IMR-90 (cell line): ENCODE measurements around the gene PAX5. TPM values are rescaled to one million over a fixed set of nuclear protein-coding genes. Genes with fewer than 3 reads are reported as not detected.

Source experiments
- ATAC-seq: fragments of 200-7000 bp; cut with Tn5 transposase; 2 replicates; pipeline ENCODE4 v1.9.1; 2020; ENCODE audit warnings: low read depth, mild to moderate bottlenecking, moderate library complexity
- BruUV-seq: library from RNA; stranded (reverse); fragments of 400-500 nt; replicated peaks from 2 replicates; lab custom pipeline; 2021; lab: Mats Ljungman, UMichigan
- CTCF ChIA-PET: fragments of 300-600 bp; formaldehyde crosslinking; extraction: SDS; loops from one replicate; lab custom pipeline; 2021; ENCODE audit warnings: antibody characterized with exemption; lab: Yijun Ruan, JAX
- POLR2A ChIA-PET: fragments of 300-600 bp; sonication (Branson Sonifier 250); formaldehyde crosslinking; loops from one replicate; lab custom pipeline; 2022; ENCODE audit warnings: antibody characterized with exemption; ENCODE audit not compliant: unreplicated experiment; lab: Charles Lee
- DNase-seq: peaks from one replicate; pipeline ENCODE4 v3.0.0; 2013
- H2AFZ ChIP-seq: replicated peaks from 2 replicates; pipeline ENCODE3; 2013; ENCODE audit warnings: low read length, mild to moderate bottlenecking; ENCODE audit not compliant: poor library complexity
- H2AK5ac ChIP-seq: 2 replicates; pipeline ENCODE4 v1.6.1; 2013; ENCODE audit warnings: low read depth, low read length, inconsistent platforms
- H2AK9ac ChIP-seq: replicated peaks from 2 replicates; pipeline ENCODE3; 2013; ENCODE audit warnings: mild to moderate bottlenecking, low read depth, low read length, moderate library complexity; ENCODE audit not compliant: poor library complexity
- H2BK120ac ChIP-seq: 2 replicates; pipeline ENCODE4 v1.6.1; 2013; ENCODE audit warnings: low read depth, low read length, inconsistent platforms
- H2BK15ac ChIP-seq: 3 replicates; pipeline ENCODE4 v1.6.1; 2013; ENCODE audit warnings: low read depth, low read length, inconsistent platforms
- H2BK20ac ChIP-seq: 2 replicates; pipeline ENCODE4 v1.6.1; 2013; ENCODE audit warnings: low read depth, mild to moderate bottlenecking, inconsistent platforms, low read length, moderate library complexity
- H2BK5ac ChIP-seq: 2 replicates; pipeline ENCODE4 v1.6.1; 2013; ENCODE audit warnings: mild to moderate bottlenecking, low read depth, low read length, inconsistent platforms; ENCODE audit not compliant: poor library complexity, severe bottlenecking
- H3K14ac ChIP-seq: replicated peaks from 2 replicates; pipeline ENCODE4 v1.6.1; 2013; ENCODE audit warnings: low read depth, low read length, inconsistent platforms
- H3K18ac ChIP-seq: 2 replicates; pipeline ENCODE4 v1.6.1; 2013; ENCODE audit warnings: low read depth, low read length, control low read depth
- H3K23ac ChIP-seq: 2 replicates; pipeline ENCODE4 v1.6.1; 2013; ENCODE audit warnings: low read depth, low read length, inconsistent platforms
- H3K27ac ChIP-seq: 2 replicates; pipeline ENCODE4 v1.5.1; 2013; ENCODE audit warnings: mild to moderate bottlenecking, control low read depth, low read length; ENCODE audit not compliant: insufficient read depth
- H3K27me3 ChIP-seq: 2 replicates; pipeline ENCODE4 v1.6.1; 2013; ENCODE audit warnings: low read length; ENCODE audit not compliant: control insufficient read depth, insufficient read depth
- H3K36me3 ChIP-seq: 2 replicates; pipeline ENCODE4 v1.6.1; 2013; ENCODE audit warnings: low read length, mixed read lengths; ENCODE audit not compliant: control insufficient read depth, insufficient read depth
- H3K4ac ChIP-seq: 2 replicates; pipeline ENCODE4 v1.6.1; 2013; ENCODE audit warnings: low read depth, low read length, inconsistent platforms
- H3K4me1 ChIP-seq: 2 replicates; pipeline ENCODE4 v1.6.1; 2013; ENCODE audit warnings: low read length, mixed read lengths; ENCODE audit not compliant: control insufficient read depth, insufficient read depth
- H3K4me2 ChIP-seq: 2 replicates; pipeline ENCODE4 v1.6.1; 2013; ENCODE audit warnings: low read depth, mild to moderate bottlenecking, control low read depth, low read length, moderate library complexity
- H3K4me3 ChIP-seq: 2 replicates; pipeline ENCODE4 v1.5.1; 2013; ENCODE audit warnings: low read depth, mild to moderate bottlenecking, control low read depth, low read length, moderate library complexity; ENCODE audit not compliant: insufficient read depth
- H3K56ac ChIP-seq: 2 replicates; pipeline ENCODE4 v1.6.1; 2013; ENCODE audit warnings: low read length, inconsistent platforms; ENCODE audit not compliant: insufficient read depth; ENCODE audit errors: extremely low read depth
- H3K79me1 ChIP-seq, 2 experiments: 2 replicates each; pipeline ENCODE4 v1.6.1; 2013; ENCODE audit warnings: low read length in 2 of 2, inconsistent platforms in 1 of 2, low read depth in 1 of 2
- H3K9ac ChIP-seq: 2 replicates; pipeline ENCODE4 v1.6.1; 2013; ENCODE audit warnings: low read depth, low read length, control low read depth
- H3K9me1 ChIP-seq: 2 replicates; pipeline ENCODE4 v1.6.1; 2013; ENCODE audit warnings: low read length, inconsistent platforms; ENCODE audit not compliant: insufficient read depth
- H3K9me3 ChIP-seq: 2 replicates; pipeline ENCODE4 v1.6.1; 2013; ENCODE audit warnings: low read length; ENCODE audit not compliant: control insufficient read depth, insufficient read depth
- H4K20me1 ChIP-seq: 2 replicates; pipeline ENCODE4 v1.6.1; 2013; ENCODE audit warnings: low read length, inconsistent platforms; ENCODE audit not compliant: insufficient read depth
- H4K5ac ChIP-seq: 2 replicates; pipeline ENCODE4 v1.6.1; 2013; ENCODE audit warnings: mild to moderate bottlenecking, low read depth, low read length, control low read depth
- H4K8ac ChIP-seq, 2 experiments: 2 replicates each; pipeline ENCODE4 v1.6.1; 2013; ENCODE audit warnings: low read depth in 2 of 2, low read length in 2 of 2, control low read depth in 1 of 2, inconsistent platforms in 1 of 2
- H4K91ac ChIP-seq: 2 replicates; pipeline ENCODE4 v1.6.1; 2013; ENCODE audit warnings: low read depth, low read length, inconsistent platforms; ENCODE audit not compliant: insufficient read depth
- BHLHE40 ChIP-seq: fragments of 150-350 bp; IDR thresholded peaks from 2 replicates; pipeline ENCODE4 v1.6.1; 2016; ENCODE audit warnings: mild to moderate bottlenecking, low read depth, low read length
- FOS ChIP-seq: fragments of 150-350 bp; IDR thresholded peaks from 2 replicates; pipeline ENCODE4 v1.6.1; 2016; ENCODE audit warnings: low read depth, low read length
- MAFK ChIP-seq: IDR thresholded peaks from 2 replicates; pipeline ENCODE4 v1.6.1; 2012; ENCODE audit warnings: low read depth, low read length, improper control_type of control experiment
- MAZ ChIP-seq: IDR thresholded peaks from 2 replicates; pipeline ENCODE4 v1.6.1; 2012; ENCODE audit warnings: low read depth, mild to moderate bottlenecking, low read length, improper control_type of control experiment, moderate library complexity, borderline replicate concordance
- POLR2A ChIP-seq: IDR thresholded peaks from 2 replicates; pipeline ENCODE4 v1.6.1; 2012; ENCODE audit warnings: mild to moderate bottlenecking, low read depth, low read length
- RCOR1 ChIP-seq: IDR thresholded peaks from 2 replicates; pipeline ENCODE4 v1.6.1; 2012; ENCODE audit warnings: mild to moderate bottlenecking, low read length, improper control_type of control experiment; ENCODE audit not compliant: insufficient replicate concordance
- SMC3 ChIP-seq: fragments of 150-350 bp; IDR thresholded peaks from 2 replicates; pipeline ENCODE4 v1.6.1; 2016; ENCODE audit warnings: low read depth, mild to moderate bottlenecking, antibody characterized with exemption, low read length, moderate library complexity
- WGBS, 2 experiments: methylation state at CpG; one replicate each; pipeline versions ENCODE4 v1.1.5 to v1.1.7; 2013; ENCODE audit warnings: missing lambda C conversion rate in 2 of 2; ENCODE audit not compliant: insufficient read length in 1 of 2; ENCODE audit errors: extremely low coverage in 2 of 2; 5-methylcytosine and 5-hydroxymethylcytosine counted together
- dilution Hi-C: fragments of 300-500 bp; cut with HindIII; formaldehyde crosslinking; loops from one replicate; pipeline ENCODE4 v1.14.3; 2018; ENCODE audit warnings: low sequenced_read_pairs; ENCODE audit not compliant: unreplicated experiment
- in situ Hi-C: fragments of 300-500 bp; cut with MboI; formaldehyde crosslinking; loops from 3 replicates; pipeline ENCODE4 v1.14.3; 2019; ENCODE audit warnings: low sequenced_read_pairs, inconsistent platforms, mixed read lengths
- intact Hi-C: fragments of 100-400 bp; cut with micrococcal nuclease; formaldehyde crosslinking; loops from 2 replicates; pipeline ENCODE4 v1.10.0; 2022
- polyA plus RNA-seq, 3 experiments: library from polyadenylated mRNA; depleted of rRNA; stranded (reverse); fragments of >200 nt; gene quantifications; 2 replicates each; pipeline ENCODE4 v1.2.3, GENCODE V29; 2012; ENCODE audit warnings: low replicate concordance in 1 of 3
- total RNA-seq: library from RNA; depleted of rRNA; stranded (reverse); fragments of >200 nt; gene quantifications from 2 replicates; pipeline ENCODE4 v1.2.3, GENCODE V29; 2012
- TF ChIP-seq, protein P1 (sequence below): fragments of 150-350 bp; IDR thresholded peaks from 2 replicates; pipeline ENCODE4 v1.6.1; 2016; ENCODE audit warnings: low read depth, mild to moderate bottlenecking, low read length, moderate library complexity, borderline replicate concordance
- TF ChIP-seq, protein P2 (sequence below): fragments of 150-350 bp; IDR thresholded peaks from 2 replicates; pipeline ENCODE4 v1.6.1; 2017; ENCODE audit warnings: mild to moderate bottlenecking, antibody characterized with exemption, low read length, low read depth

The PAX5 gene
- total and polyA plus RNA-seq, 2 of the 4 experiments (the other 2 are of a cell fraction), result not detected

DNA sequence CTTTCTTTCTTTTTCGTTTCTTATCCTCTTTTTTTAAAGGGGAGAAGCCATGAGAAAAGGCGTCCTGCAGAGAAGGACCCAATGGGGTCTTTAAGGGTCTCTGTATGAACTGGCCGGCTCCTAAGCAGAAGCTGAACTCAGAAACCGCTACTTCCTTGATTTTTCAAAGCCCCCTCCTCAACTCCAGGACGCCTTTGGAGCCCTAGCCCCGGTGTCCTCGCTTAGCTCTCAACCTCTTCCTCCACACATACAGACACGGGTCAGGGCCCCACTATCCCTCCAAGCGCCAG, 8.3 kb downstream of the PAX5 start:
- Histone ChIP-seq H3K79me1 (no peaks in the 10 kb centered on the region), H3K4me2 (no peak overlapping the region; the same call in 1 of the 2 replicates), H3K14ac (no peak overlapping the region), H3K56ac (no peak overlapping the region), H4K5ac (no peak overlapping the region), H3K27ac (no peak overlapping the region), H3K9ac (no peak overlapping the region), H4K8ac (no peak overlapping the region), H3K9me3 (peaks cover 7% of the 10 kb centered on the region; the same call in 1 of the 2 replicates), H3K23ac (no peak overlapping the region), H3K27me3 (peaks cover 94% of the 10 kb centered on the region), H3K4ac (no peak overlapping the region), H2AK9ac (no peak overlapping the region), H3K4me3 (no peak overlapping the region), H2BK120ac (no peak overlapping the region), H4K20me1 (peaks cover 8% of the 10 kb centered on the region; the same call in 1 of the 2 replicates), H2AFZ (no peak overlapping the region), H3K9me1 (no peaks in the 10 kb centered on the region), H3K36me3 (no peaks in the 10 kb centered on the region), H3K4me1 (peaks cover 3% of the 10 kb centered on the region; the same call in 1 of the 2 replicates), H2AK5ac (no peak overlapping the region), H4K91ac (no peak overlapping the region), H2BK20ac (no peak overlapping the region), H2BK5ac (no peak overlapping the region), H2BK15ac (no peak overlapping the region), H3K18ac (no peak overlapping the region)
- intact Hi-C loops (no loop called here), in situ Hi-C loops (no loop called here), dilution Hi-C loops (no loop called here)
- ATAC-seq, result no peak
- ChIA-PET POLR2A (no interaction called here), CTCF (no interaction called here)
- 0% methylated on average over 2 of the region's 9 CpGs; no CpG with 5 or more reads in 1 of the 2 experiments for WGBS, 2 experiments
- TF ChIP-seq SMC3, result no peak
- no peak for TF ChIP-seq MAZ
- TF ChIP-seq, protein P1, sequence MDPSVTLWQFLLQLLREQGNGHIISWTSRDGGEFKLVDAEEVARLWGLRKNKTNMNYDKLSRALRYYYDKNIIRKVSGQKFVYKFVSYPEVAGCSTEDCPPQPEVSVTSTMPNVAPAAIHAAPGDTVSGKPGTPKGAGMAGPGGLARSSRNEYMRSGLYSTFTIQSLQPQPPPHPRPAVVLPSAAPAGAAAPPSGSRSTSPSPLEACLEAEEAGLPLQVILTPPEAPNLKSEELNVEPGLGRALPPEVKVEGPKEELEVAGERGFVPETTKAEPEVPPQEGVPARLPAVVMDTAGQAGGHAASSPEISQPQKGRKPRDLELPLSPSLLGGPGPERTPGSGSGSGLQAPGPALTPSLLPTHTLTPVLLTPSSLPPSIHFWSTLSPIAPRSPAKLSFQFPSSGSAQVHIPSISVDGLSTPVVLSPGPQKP, result no peak
- TF ChIP-seq BHLHE40, result no peak
- no peak for TF ChIP-seq POLR2A
- no peak for TF ChIP-seq MAFK
- TF ChIP-seq FOS, result no peak
- no peak for TF ChIP-seq RCOR1
- TF ChIP-seq, protein P2, sequence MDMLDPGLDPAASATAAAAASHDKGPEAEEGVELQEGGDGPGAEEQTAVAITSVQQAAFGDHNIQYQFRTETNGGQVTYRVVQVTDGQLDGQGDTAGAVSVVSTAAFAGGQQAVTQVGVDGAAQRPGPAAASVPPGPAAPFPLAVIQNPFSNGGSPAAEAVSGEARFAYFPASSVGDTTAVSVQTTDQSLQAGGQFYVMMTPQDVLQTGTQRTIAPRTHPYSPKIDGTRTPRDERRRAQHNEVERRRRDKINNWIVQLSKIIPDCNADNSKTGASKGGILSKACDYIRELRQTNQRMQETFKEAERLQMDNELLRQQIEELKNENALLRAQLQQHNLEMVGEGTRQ, result no peak
- BruUV-seq, result no TSS peak
- DNase-seq, result no peak
